HG02623 (cell line): ENCODE data around the gene APOBEC2.
"Not testable (repeated sequence)": the region's sequence is repeated elsewhere in the genome, so short reads cannot be mapped to it uniquely, and the experiment has no call there.

ENCODE experiments used
- ATAC-seq: cut with Tn5 transposase; IDR thresholded peaks from one replicate; pipeline ENCODE4 v1.9.1; 2021; ENCODE audit warnings: moderate library complexity; ENCODE audit not compliant: unreplicated experiment

Gene APOBEC2

DNA sequence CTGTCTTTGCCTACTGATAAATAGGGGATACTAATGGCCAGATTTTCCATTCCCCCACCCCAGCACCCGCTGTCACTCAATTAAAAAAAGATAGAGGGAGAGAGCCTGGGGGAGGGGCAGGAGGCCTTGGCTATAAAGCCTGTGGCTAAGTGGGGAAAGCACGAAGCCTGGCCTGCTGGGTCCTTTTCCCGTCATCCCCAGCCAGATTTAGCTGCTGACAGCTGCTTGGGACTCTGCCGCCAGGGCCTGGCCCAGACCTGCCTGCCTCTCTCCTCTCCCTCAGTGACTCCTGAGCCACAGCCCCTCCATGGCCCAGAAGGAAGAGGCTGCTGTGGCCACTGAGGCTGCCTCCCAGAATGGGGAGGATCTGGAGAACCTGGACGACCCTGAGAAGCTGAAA lies at the start of gene APOBEC2:
TSS of gene APOBEC2 (plus strand) at position 162 of the 400 bp plus-strand sequence. CDS start at position 308, 146 bp downstream.
- no peak for ATAC-seq

DNA sequence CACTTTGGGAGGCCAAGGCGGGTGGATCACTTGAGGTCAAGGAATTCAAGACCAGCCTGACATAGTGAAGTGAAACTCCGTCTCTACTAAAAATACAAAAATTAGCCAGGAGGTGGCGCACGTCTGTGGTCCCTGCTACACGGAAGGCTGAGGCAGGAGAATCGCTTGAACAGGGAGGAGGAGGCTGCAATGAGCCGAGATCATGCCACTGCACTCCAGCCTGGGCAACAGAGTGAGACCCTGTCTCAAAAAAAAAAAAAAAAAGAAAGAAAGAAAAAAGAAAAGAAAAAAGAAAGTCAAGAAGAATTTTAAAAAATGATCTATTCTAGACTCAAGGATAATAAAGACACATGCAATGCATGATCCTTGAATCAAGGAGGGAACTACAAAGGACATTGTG lies 46.8 kb upstream of the APOBEC2 start:
- peak; percentile 68 for ATAC-seq

DNA sequence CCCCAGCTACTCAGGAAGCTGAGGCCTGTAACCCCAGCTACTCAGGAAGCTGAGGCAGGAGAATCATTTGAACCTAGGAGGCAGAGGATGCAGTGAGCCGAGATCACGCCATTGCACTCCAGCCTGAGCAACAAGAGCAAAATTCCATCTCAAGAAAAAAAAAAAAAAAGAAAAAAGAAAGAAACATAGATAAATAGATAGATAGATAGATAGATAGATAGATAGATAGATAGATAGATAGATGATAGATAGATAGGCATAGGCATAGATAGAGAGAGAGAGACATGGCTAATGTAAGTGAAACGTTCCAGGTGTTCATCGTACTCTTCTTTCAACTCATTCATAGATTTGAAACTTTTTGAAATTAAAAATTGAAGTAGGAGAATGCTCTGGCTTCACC lies 46.0 kb upstream of the APOBEC2 start:
- ATAC-seq = not testable (repeated sequence)

DNA sequence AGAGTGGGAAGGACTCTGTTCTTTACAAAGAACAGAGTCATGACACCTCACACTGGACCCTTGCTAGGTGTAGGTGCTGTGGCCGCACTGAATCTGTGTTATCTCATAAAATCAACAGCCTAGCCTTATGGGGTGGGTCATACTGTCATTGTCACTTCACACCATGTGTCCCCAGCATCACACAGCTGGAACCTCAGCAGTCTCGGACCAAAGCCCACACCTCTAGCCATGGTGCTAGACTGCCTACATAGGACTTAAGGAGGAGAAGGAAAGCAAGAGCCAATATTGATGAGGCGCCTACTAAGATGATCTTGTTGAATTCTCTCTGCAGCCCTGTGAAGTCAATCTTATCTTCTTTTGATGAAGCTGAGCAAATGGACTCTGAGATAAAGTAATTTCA lies 45.0 kb upstream of the APOBEC2 start:
- no peak for ATAC-seq

DNA sequence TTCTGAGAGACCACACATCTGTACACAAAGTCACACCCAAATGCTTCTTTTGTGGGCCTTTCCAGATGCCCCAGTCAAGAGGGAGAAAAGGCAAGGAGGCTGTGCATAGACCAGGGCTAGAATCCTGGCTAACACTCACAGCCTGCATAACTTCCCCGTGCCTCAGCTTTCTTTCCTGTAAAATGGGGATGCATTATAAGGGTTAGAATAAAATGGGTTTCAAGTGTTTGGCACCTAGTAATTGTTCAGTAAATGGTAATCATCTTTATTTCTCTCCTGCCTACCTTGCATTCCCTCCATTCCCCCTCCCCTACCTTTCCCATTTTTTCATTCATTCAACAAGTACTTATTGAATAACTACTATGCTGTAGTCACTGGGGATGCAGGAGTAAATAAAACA lies 43.3 kb upstream of the APOBEC2 start:
- ATAC-seq = no peak

DNA sequence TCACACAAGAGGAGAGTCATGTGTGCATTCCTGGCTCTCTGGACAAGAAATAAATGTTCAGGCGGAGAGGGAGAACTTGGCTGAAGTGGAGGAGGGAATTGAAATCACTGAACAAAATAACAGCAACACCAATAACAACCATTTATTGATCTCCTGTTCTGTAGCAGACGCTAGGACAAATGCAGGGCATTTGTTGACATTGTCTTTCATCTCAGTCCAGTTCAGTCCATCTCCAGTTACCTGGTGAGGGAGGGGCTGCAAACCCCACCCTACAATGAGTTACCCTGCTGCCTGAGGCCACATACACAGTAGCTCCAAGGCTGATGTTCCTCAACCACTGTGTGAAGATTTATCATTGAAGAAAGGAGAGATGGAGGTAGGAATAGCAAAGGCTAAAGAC lies 41.3 kb upstream of the APOBEC2 start:
- no peak for ATAC-seq

DNA sequence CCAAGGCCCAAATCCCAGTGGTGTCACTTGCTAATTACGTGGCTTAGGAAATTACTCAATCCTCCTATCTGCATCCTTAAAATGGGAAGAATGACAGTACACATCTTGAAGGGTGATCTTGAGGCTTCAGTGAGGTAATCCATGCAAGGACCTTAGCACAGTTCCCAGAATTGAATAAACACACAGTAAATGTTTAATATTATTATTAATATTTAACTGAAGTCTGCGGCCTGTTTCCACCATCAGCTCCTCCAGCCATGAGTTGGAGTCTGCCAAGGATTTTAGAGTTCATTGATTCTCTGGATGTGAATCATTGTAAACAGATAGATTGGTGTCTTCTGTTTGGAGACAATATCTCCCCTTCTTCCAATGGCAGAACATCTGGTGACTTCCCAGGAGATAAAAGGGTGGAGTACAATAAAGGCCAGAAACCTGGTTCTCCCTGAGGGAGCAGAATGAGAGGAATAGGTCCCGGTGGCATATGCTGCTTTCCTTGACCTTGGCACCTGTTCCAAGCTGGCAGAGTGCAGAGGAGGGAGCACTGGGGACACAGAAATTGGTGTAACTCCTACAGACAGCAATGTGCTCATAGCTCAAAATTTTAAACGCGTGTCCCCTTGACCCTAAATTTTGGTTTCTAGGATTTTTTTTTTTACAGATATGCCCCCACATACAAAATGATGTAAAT lies 39.4 kb upstream of the APOBEC2 start:
- ATAC-seq = no peak

DNA sequence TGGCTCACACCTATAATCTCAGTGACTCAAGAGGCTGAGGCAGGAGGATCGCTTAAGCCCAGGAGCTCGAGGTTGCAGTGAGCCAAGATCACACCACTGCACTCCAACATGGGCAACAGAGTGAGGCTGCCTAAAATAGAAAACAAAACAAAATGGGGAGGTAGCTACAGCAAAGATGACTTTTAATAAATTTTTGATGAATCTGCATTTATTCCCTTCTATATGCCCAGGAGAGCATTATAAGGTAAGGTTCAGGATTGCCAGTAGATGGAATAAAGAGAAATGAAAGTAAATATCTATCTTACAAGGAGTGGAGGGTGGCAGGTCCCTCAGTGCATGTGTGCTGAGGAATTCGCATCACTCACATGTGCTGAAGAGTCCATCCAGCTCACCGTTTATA lies 38.2 kb upstream of the APOBEC2 start:
- ATAC-seq = no peak

DNA sequence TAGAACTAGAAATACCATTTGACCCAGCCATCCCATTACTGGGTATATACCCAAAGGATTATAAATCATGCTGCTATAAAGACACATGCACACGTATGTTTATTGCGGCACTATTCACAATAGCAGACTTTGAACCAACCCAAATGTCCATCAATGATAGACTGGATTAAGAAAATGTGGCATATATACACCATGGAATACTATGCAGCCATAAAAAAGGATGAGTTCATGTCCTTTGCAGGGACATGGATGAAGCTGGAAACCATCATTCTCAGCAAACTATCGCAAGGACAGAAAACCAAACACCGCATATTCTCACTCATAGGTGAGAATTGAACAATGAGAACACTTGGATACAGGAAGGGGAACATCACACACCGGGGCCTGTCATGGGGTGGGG lies 37.1 kb upstream of the APOBEC2 start:
- not testable (repeated sequence) for ATAC-seq

DNA sequence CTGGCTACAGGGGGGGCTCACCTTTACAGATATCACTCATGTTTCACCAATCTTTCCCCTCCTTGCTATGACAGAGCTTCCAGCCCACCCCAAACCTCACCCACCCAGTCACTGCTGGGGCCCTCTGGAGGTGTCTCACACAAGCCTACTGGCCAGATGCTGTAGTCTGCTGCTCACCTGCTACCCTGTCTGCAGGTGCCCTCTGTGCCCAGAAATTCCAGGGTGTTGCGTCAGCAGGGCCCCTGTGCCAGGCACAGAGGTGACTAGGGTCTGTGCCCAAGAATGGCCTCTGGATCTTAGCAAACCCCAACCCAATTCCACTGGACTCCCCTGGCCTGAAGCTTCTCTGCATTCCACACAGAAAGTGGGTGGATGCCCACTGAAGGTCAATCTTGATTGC lies 35.3 kb upstream of the APOBEC2 start:
- ATAC-seq = no peak

DNA sequence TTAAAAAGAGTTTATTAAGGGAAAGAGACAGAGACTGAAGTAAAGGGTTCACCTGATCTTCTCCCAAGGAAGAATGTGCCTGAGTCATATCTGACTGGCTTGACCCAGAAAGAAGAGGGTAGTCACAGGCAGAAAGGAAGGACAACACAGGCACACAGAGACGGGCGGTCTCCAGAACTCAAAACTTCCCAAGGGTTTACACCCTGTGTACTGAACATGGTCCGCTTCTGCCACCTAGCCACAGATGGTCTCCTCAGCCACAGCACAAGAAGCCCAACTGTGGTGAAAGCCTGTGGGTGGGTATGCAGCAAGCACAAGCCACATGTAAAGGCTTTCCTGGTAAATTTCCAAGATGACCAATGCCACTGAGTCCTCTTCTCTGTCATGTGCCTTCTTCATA lies 31.2 kb upstream of the APOBEC2 start:
- no peak for ATAC-seq

DNA sequence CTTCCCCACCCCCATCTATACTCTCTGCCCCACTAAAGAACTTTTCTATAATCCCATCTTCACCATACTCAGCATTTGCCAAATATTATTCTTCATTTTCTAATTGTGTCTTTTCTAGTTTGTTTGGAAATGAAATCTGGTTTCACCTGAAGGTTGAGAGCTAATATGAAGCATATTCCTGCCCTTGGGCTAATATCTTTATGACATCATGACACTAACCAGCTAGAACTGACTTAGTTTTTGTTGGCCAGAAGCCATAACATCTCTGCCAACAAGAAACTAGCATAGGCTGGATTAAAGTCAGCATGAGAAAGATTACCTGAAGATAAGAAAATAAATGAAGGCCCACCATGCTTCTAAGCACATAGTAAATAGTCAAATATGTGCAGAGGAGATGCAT lies 30.7 kb upstream of the APOBEC2 start:
- no peak for ATAC-seq

DNA sequence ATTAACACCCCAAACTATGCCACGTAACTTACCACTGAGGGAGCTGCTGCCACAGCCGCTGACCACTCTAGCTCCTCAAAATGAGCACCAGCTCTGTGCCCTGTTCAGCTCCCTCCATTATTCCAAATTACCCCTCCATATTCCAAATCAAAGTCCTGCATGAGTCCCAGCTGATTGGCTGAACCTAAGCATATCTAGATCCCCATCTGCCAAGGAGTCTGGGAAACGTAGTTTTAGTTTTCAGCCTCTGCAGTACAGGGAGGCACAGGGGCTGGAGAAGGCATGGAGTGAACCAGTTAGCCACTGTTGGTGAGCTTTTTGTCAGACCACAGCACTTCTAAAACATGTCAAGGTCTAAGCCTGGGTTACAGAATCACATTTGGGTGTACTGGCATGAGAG lies 29.9 kb upstream of the APOBEC2 start:
- ATAC-seq = no peak

DNA sequence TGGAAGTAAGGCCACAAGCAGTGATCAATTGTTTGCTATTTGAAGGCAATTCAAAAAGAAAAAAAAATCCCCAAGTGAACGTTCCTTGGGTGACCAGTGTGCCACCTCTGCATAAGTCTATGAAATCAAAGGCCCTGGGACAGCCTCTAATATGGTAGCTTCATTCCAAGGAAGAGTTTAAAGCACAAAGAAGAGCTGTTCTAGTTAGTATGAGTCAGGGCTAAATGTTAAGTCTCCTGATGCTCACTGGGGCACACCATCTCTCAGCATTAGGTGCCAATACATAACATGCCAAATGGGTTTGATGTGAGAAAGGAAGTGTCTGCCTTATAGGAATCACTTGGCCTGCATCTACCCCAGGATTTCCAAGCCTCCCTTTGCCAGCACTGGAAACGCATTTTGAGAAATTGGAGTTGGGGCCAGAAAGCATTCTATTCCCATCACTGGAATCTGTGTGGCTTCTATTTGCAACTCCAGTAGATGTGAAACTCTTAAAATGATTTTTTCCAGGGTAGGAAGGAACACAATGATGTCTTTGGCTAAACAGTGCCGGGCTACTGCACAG lies 27.0 kb upstream of the APOBEC2 start:
- no peak for ATAC-seq

DNA sequence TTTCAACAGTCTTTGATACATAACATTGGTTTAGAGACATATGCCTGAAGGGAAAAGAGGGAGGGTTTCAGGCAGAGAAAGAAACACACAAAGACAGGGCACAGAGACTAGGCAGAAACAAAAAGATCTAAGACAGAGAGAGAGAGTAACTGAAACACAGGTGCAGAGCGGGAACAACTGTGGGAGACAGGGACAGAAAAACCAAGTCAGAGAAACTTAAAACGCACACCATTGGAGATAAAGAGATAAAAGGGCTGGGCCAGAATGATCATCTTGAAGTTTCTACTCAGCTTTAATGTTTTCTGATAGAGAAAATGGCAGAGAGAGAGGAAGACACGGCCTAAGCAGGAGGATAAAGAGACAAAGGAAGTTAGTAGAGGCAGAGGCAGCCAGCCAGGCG lies 25.8 kb upstream of the APOBEC2 start:
- ATAC-seq = no peak

DNA sequence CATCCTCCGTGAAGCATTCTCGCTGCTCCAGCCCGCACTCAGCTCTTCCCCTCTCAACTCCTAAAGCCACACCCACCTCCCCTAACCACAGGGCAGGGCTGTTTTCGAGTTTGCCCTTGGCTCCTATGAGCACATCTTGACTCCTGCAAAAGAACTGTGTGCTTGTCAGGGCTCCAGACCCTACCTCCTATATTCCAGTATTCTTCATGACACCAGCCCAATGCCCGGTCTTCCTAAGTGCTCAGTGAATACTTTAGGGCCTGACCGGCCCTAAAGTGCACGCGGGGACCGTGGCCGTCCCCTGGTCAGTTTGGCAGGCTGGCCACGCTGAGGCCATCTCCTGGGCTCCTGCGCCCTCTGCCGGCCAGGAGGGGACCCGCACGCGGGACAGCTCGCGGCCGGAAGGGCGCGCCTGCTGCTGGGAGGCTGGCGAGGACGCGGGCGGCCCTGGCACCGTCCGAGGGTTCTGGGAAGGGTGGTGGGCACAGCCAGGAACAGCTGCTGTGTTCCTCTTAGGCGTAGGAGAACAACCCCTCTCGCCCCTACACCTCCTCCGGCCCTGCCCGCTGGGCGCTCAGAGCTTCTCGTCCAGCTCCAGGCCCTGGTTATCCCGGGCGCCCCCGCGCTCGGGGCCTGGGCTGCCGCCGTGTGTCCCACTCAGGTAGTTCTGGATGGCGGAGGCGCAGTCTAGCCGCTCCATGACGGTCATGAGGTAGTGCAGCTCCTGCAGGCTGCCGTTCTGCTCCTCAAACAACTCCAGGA lies 25.0 kb upstream of the APOBEC2 start:
- ATAC-seq = peak; percentile 84

DNA sequence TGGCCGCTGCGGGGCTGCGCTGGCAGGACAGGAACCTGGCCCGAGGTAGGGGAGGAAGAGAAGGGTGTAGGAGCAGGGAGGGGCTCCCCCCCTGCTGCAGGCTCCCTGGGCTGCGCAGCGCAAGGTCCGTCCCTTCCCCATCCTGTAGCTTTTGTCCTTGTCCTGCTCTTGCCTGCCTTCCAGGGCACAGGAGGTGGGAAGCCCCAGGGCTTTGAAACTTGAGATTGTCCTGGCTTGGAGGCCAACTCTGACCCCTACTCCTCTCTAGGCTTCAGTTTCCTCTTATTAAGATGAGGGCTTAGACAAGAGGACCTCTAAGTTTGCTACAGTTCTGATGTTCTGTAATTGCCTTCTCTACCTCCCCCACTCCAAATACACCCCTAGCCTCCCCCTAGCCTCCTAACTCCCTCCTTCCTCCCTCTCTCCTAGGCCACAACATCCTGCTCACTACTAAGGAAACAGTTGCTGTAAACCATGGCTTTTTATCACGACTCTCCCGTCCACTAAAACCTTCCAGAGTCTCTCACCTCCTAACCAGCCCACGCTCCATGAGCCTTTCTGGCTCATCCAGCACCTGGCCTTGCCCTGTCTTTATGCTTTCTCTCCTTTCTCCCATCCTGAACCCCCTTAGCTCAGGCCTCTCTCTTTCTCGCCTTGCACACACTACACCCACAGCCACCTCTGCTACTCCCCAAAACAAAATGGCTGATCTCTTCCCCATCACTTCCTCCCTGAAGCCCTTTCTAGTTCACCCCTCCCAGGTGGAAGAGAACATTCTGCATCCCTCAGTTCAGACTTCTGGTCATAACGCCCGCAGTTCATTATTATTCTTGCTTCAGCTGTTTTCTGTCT lies 24.2 kb upstream of the APOBEC2 start:
- ATAC-seq = peak; percentile 33

DNA sequence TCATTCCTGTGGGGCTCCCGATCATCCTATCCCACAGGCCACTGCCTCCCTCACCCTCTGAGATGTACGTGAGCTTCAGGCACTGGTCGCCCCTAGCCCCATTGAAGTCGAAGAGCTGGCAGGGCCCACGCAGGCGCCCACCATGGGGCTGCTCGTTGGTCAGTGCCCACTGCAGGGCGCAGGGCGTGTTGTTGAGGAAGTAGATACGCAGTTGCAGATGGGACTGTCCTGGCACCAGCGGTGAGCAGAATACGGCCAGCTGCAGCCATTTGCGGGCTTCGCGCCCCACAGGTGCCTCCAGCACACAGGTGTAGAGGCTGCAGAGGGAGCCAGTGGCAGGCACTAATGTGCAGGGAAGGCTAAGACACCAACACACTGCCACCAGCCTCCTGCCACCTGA lies 20.2 kb upstream of the APOBEC2 start:
- no peak for ATAC-seq

DNA sequence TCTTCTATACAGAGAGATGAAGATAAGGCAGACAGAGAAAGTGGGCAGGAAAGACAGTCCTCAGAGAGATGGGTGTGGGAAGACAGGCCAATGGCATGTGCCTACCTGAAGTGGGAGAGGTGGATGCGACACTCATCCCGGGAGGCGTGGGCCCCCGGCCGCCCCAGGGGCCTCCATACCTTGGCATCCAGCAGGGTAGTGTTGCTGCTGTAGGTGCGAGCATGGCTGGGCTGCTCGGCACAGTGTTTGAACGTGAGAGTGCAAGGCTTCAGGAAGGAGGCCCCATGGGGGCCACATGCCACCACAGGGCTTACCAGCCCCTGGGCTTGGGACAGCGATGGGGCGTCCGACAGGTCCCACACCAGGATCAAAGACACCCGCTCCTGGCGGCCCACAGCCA lies 19.2 kb upstream of the APOBEC2 start:
- no peak for ATAC-seq

DNA sequence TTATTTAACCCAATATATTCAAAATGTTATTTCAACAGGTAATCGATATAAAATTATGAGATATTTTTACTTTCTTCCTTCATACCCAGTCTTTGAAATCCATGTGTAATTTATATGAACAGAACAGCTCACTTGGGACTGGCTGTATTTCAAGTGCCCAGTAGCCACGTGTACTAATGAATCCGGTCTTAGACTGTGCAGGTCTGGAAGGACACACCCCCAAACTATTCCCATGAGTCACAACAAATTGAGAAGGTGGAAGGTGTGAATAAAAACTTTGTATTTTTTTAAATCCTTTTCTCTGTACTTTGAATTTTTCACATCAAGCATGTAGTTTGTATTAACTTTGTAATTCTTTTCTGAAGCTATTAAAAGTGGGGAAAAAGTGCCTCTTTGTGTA lies 16.8 kb upstream of the APOBEC2 start:
- no peak for ATAC-seq

DNA sequence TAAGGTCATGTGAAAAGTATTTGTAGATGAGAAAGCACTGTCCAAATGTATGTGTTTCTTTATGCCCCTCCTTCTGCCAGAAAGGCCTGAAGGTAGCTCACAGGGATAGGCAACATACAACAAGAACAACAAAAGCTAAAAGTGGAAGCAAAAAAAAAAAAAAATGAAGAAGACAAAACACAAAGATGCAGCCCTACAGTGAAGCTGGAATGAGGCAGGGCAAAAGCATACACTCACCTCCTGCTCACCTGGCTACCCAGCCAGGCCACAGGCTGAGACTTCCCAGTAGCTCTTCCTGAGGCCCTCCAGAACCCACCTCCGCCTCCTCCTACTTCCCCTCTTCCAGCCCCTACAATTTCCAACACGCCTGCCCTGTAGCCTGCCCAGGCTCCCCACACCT lies 16.4 kb upstream of the APOBEC2 start:
- no peak for ATAC-seq
